K562 (cell line): ENCODE results near the gene DCAF12.

Experiments
- CTCF ChIP-seq, 3 experiments: IDR thresholded peaks in 2 of 3; conservative IDR thresholded peaks in 1 of 3; 2 replicates each; pipeline ENCODE4 v1.5.1; 2011 to 2012; ENCODE audit warnings: low read length in 3 of 3, mild to moderate bottlenecking in 3 of 3, control low read depth in 2 of 3, improper control_type of control experiment in 1 of 3, inconsistent platforms in 1 of 3, low read depth in 1 of 3, mixed read lengths in 1 of 3, moderate library complexity in 1 of 3; ENCODE audit not compliant: insufficient read depth in 2 of 3
- ELF4 ChIP-seq: fragments of 450-650 bp; formaldehyde crosslinking; IDR thresholded peaks from 2 replicates; pipeline ENCODE4 v1.4.0; 2022; ENCODE audit warnings: missing genetic modification characterization
- ETV6 ChIP-seq, 3 experiments: fragments of 150-350 bp in 1 of 3; sonication (generic) in 1 of 3; formaldehyde crosslinking in 1 of 3; IDR thresholded peaks; 2 replicates each; pipeline versions ENCODE4 v1.6.1 to v1.8.0; 2014 to 2022; ENCODE audit warnings: borderline replicate concordance in 2 of 3, low read depth in 2 of 3, antibody characterized with exemption in 1 of 3, low read length in 1 of 3, mild to moderate bottlenecking in 1 of 3, missing genetic modification reagents in 1 of 3
- MYC ChIP-seq, 2 experiments: fragments of 250-450 bp in 1 of 2; sonication (Bioruptor Pico) in 1 of 2; IDR thresholded peaks; 2 replicates each; pipeline versions ENCODE4 v1.5.1 to v1.6.1; 2012 to 2021; ENCODE audit warnings: low read depth in 2 of 2, borderline replicate concordance in 1 of 2, improper control_type of control experiment in 1 of 2, low read length in 1 of 2, mild to moderate bottlenecking in 1 of 2, moderate library complexity in 1 of 2
- NFIC ChIP-seq: fragments of 450-650 bp; IDR thresholded peaks from 2 replicates; pipeline ENCODE4 v1.6.1; 2017; ENCODE audit warnings: mild to moderate bottlenecking, inconsistent platforms

DNA sequence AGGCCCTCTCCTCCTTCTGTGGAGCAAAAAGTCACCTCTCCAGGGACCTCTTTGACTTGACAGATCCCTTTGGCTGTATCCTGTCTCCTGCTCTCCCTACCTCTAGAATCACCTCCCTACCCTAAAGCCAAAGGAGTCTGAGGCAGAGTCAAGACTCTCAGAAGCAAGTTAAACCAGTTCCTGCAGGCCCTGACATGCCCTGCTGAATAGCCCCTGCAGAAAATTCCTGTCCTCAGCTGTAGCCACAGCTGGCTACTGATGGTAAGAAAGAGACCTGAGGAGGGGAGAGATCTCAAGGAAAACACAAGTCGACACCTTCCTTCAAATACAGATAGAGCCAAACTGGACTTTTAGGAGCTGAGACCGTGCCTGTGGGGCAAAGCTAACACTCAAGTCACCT, 54.1 kb downstream of the DCAF12 start:
- TF ChIP-seq MYC (IDR thresholded peaks at IDR 0.05; ENCODE audit: low read depth, low read length) (no peak), MYC (CRISPR knock-in tag; IDR thresholded peaks at IDR 0.05; ENCODE audit: borderline replicate concordance, low read depth) (no peak), ELF4 (CRISPR knock-in tag) (no peak), CTCF (IDR thresholded peaks at IDR 0.05 in 2 of 3, conservative IDR thresholded peaks at IDR 0.05 in 1 of 3; ENCODE audit: insufficient read depth in 2 of 3, low read depth in 1 of 3, low read length in 3 of 3) (no peak), NFIC (no peak), ETV6 (IDR thresholded peaks at IDR 0.05; ENCODE audit: borderline replicate concordance in 1 of 2, low read depth in 2 of 2, low read length in 1 of 2) (no peak), ETV6 (CRISPR knock-in tag; IDR thresholded peaks at IDR 0.05; ENCODE audit: borderline replicate concordance) (no peak)
